Activated CD8-positive, alpha-beta T cell treated with anti-CD3 and anti-CD28 coated beads, Interleukin-2, amount 10 ng/mL, durations not matched to agents 7 days and 5 days (primary cell): Measurements from ENCODE around the gene MYOF. TPM values are rescaled to one million over a fixed set of nuclear protein-coding genes. Genes with fewer than 3 reads are reported as not detected.

ENCODE experiments used
- ATAC-seq: fragments of 150-1000 bp; cut with Tn5 transposase; one replicate; pipeline ENCODE4 v1.10.0; 2021; ENCODE audit warnings: moderate library complexity
- CTCF ChIA-PET: fragments of 350-600 bp; sonication (Branson Sonifier 250); formaldehyde crosslinking; loops from one replicate; lab custom pipeline; 2021; ENCODE audit warnings: antibody characterized with exemption; lab: Charles Lee
- POLR2A ChIA-PET: fragments of 350-600 bp; sonication (Branson Sonifier 250); formaldehyde crosslinking; loops from one replicate; lab custom pipeline; 2021; ENCODE audit warnings: antibody characterized with exemption; lab: Charles Lee
- DNase-seq: peaks from one replicate; pipeline ENCODE4 v3.0.0-alpha.2; 2020
- H3K27ac Mint-ChIP-seq: one replicate; pipeline ENCODE4 v1.8.0; 2021; ENCODE audit warnings: mild to moderate bottlenecking, mixed read lengths
- H3K27me3 Mint-ChIP-seq: one replicate; pipeline ENCODE4 v1.8.0; 2021; ENCODE audit warnings: low read depth, mixed read lengths
- H3K36me3 Mint-ChIP-seq: one replicate; pipeline ENCODE4 v1.8.0; 2021; ENCODE audit warnings: low read depth, mixed read lengths
- H3K4me1 Mint-ChIP-seq: one replicate; pipeline ENCODE4 v1.8.0; 2021; ENCODE audit warnings: low read depth, mixed read lengths
- H3K4me3 Mint-ChIP-seq: one replicate; pipeline ENCODE4 v1.8.0; 2021; ENCODE audit warnings: mild to moderate bottlenecking, mixed read lengths
- H3K9me3 Mint-ChIP-seq: one replicate; pipeline ENCODE4 v1.8.0; 2022; ENCODE audit warnings: mixed read lengths; ENCODE audit not compliant: insufficient read depth
- total RNA-seq, 2 experiments: library from RNA; stranded (reverse); gene quantifications; one replicate each; pipeline ENCODE4 v1.2.3, GENCODE V29; 2021

MYOF gene
- total RNA-seq, 2 experiments from 2014 or later = 0.37 to 0.39 TPM

DNA sequence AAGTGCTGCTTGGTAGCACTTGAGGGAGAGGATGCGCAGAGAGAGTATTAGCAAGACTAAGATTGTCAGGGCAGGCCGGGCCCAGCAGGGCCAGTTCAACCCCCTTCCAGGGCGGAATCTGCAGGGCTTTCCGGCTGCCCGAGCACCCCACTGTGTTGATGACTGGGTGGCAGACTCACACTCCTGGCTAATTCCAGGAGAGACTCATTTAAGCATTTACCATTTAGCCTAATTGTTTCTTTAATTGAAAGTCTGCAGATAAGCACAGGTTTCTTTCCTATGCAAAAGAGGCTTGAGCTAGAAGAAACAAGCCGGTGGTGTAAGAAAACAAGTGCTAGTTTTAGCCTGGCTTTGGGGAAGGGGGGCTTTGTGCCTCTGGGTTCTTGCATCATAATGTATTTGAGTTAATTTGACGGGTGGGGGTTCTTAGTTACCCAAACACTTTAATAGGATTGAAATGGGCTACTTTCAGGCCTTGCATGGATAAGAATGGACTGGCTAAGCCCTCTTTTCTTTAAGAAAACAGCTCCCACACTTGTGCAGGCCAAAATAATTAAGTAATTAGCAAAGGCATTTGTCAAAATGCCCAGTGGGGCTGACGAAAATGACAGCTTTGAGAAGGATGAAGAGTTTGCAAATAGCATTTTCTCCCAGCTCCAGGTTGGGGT lies 201.3 kb downstream of the MYOF start:
- H3K27me3 Mint-ChIP-seq = no peaks in the 10 kb centered on the region
- no peak for ATAC-seq
- POLR2A ChIA-PET = no interaction called here

DNA sequence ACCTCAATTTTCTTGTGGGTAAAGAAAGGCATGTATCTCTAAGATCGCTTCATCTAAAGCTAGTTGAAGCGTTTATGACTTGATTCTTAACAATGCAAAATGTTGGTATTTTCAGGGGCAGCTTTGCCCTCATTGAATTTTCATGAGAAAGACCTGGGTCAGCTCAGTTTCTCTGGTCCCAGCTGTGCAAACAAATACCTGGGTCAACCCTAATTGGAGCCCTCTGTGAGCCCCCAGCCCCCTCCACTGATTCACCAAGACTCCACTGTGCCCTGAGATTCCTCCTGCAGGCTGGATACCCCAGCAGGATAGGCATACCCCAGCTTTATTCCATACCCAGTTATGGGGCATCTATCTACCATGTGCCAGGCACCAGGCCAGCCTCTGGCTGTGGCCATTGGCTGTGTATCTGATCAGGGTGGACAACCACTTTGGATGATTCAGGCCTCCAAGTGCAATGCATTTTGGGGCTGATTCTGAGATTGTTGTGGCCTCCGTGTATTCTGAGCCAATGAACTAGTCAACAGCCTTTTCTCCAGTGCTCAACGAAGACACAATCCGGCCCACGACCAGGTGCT lies 201.9 kb downstream of the MYOF start:
- Mint-ChIP-seq H3K4me3 (no peak overlapping the region), H3K27ac (no peak overlapping the region), H3K9me3 (no peaks in the 10 kb centered on the region), H3K27me3 (no peaks in the 10 kb centered on the region), H3K36me3 (no peaks in the 10 kb centered on the region), H3K4me1 (no peaks in the 10 kb centered on the region)
- no peak for DNase-seq
- ChIA-PET POLR2A (no interaction called here), CTCF (interaction anchor here (0.8 kb wide), 1 partner anchor 165 kb away, joined by 3 read pairs; no protein-coding TSS in a partner anchor)
- ATAC-seq = no peak

More for the DNA sequence above, 201.3 kb downstream of the MYOF start:
- no peaks in the 10 kb centered on the region for H3K36me3 Mint-ChIP-seq
- no peaks in the 10 kb centered on the region for H3K9me3 Mint-ChIP-seq
- H3K4me3 Mint-ChIP-seq = no peak overlapping the region
- DNase-seq = no peak
- CTCF ChIA-PET = no interaction called here
- no peak overlapping the region for H3K27ac Mint-ChIP-seq
- no peaks in the 10 kb centered on the region for H3K4me1 Mint-ChIP-seq

DNA sequence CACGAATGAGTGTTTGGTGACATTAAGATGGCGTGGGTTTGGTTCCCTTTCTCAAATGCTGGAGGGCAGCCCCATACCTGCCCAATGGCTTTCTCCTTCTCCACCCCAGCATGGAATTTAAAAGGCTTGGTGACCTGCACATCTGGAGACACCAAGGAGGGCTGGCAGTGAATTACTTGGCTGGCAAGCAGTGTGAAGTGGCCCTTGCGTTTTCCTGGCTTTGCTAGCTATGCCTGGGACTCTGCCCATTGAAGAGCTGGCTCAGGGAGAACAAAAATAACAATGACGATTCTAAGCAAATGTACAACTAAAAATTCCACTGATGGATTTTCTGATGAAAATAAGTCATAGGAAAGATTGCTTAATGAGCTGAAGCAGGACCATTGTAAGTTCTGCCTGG lies 204.8 kb downstream of the MYOF start:
- ATAC-seq (no peak), DNase-seq (no peak)
- ChIA-PET POLR2A (no interaction called here), CTCF (interaction anchor here (1.1 kb wide), 1 partner anchor 10 kb away, joined by 3 read pairs; no protein-coding TSS in a partner anchor)
- Mint-ChIP-seq H3K27me3 (no peaks in the 10 kb centered on the region), H3K4me1 (no peaks in the 10 kb centered on the region), H3K4me3 (no peak overlapping the region), H3K27ac (no peak overlapping the region), H3K36me3 (no peaks in the 10 kb centered on the region), H3K9me3 (no peaks in the 10 kb centered on the region)

DNA sequence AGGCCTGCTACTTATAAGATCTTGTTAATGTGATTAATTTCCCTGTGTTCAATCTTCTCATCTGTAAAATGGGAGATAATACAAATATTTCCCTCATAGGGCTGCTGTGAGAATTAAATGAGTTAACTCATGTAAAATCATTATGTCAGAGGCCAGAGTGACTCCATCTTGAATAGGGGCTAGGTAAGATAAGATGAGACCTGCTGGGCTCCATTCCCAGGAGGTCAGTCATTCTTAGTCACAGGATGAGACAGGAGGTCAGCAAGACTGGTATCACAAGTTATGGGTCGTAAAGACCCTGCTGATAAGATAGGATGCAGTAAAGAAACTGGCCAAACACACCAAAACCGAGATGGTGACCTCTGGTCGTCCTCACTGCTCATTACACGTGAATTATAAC lies 207.7 kb downstream of the MYOF start:
- Mint-ChIP-seq H3K9me3 (peaks cover 7% of the 10 kb centered on the region), H3K27me3 (no peaks in the 10 kb centered on the region), H3K4me3 (no peak overlapping the region), H3K36me3 (no peaks in the 10 kb centered on the region), H3K27ac (no peak overlapping the region), H3K4me1 (no peaks in the 10 kb centered on the region)
- ChIA-PET POLR2A (no interaction called here), CTCF (no interaction called here)
- ATAC-seq (no peak), DNase-seq (no peak)

DNA sequence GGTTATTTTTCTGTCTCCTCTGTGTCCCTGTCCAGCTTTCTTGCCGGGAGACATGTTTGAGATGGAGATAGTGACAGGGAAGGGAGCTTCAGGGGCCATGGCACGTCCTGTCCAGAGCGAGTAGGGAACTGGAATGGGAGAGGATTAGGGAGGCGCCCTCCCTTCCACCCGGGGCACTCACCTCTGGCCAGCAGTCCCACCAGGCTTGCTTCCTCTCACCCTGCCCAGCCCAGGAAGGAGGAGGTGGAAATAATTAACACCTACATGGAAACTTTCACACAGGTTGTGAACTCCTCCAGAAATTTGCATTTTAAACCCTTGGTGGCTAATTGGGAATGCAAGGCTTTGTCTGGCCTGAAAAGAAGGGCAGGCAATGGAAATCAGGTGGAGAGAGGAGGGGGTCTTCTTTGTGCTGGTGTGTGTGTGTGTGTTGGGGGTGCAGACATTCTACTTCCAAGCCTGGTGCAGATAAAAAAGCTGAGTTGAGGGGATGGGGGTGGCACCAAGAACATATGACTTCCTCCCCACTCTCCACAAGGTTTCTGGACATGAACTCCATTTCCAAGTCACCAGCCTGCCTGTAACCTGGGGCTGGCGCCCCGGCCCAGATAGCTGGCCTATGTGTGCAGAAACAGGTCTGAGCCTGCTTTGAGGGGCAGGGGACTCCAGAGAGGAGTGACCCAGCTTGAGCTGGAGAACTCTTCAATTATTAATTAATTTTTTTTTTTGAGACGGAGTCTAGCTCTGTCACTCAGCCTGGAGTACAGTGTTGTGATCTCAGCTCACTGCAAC lies 209.1 kb downstream of the MYOF start:
- ChIA-PET CTCF (no interaction called here), POLR2A (no interaction called here)
- Mint-ChIP-seq H3K27me3 (no peaks in the 10 kb centered on the region), H3K4me1 (no peaks in the 10 kb centered on the region), H3K4me3 (no peak overlapping the region), H3K9me3 (peaks cover 13% of the 10 kb centered on the region), H3K36me3 (no peaks in the 10 kb centered on the region), H3K27ac (no peak overlapping the region)
- ATAC-seq = no peak
- no peak for DNase-seq

DNA sequence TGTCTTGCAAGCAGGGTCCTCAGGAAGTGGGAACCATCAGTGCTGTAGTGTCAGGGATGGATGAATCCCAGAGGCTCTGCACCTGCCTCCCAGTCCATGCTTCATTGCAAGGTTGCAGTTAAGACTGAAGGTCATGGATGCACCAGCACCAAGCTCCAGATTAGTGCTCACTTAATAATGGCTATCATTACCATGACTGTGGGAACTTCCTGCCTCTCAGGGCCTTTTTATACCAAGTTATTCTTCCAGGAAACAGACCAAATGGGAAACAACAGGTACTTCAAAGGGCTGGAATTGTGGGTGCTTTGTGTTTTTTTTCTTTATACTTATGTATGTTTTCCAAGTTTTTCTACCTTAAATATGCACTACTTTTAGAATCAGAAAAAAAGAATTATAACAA lies 210.8 kb downstream of the MYOF start:
- Mint-ChIP-seq H3K9me3 (peaks cover 13% of the 10 kb centered on the region), H3K36me3 (no peaks in the 10 kb centered on the region), H3K4me3 (no peak overlapping the region), H3K27ac (no peak overlapping the region), H3K4me1 (peaks cover 4% of the 10 kb centered on the region), H3K27me3 (no peaks in the 10 kb centered on the region)
- POLR2A ChIA-PET = no interaction called here
- CTCF ChIA-PET = no interaction called here
- DNase-seq = no peak
- ATAC-seq = no peak

DNA sequence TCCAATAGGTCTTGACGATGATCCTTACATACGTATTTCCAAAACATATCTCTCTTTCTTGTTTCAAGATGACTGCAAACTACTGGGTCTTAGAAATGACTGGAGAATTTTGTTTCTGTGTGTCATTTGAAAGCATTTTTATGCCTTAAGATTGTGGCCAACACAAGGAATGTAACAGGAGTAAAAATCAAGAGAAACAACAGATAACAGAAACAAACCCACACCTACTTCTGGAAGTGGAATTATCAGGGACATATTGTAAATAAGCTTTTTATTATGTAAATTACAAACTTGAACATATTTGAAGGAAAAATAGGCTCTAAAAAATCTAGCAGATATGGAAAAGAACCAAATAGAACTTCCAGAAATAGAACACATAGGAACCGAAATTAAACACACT lies 212.9 kb downstream of the MYOF start:
- POLR2A ChIA-PET = no interaction called here
- CTCF ChIA-PET = no interaction called here
- ATAC-seq = no peak
- DNase-seq = no peak
- H3K36me3 Mint-ChIP-seq = no peaks in the 10 kb centered on the region
- H3K4me1 Mint-ChIP-seq = peaks cover 4% of the 10 kb centered on the region
- no peak overlapping the region for H3K4me3 Mint-ChIP-seq
- peaks cover 13% of the 10 kb centered on the region for H3K9me3 Mint-ChIP-seq
- H3K27ac Mint-ChIP-seq = no peak overlapping the region
- H3K27me3 Mint-ChIP-seq = no peaks in the 10 kb centered on the region

DNA sequence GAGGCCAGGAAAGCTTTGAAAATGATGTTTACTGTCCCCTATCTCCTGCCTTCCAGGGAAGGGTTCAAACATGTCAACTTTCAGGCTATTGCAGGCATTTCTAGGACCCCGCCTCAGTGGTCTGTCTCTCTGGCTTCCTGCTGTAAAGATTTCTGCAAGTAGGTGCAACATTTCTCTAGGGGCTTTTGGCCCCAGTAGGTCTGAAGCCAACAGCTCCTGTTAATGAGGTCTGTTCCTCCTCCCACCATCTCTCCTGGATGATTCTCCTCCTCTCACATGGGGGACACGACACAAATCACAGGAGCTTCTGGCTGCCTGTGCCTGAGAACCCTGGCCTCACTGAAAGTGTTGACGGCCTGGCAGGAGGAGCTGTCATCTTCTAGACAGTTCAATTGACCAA lies 214.1 kb downstream of the MYOF start:
- Mint-ChIP-seq H3K4me3 (no peak overlapping the region), H3K36me3 (no peaks in the 10 kb centered on the region), H3K27me3 (peaks cover 2% of the 10 kb centered on the region), H3K9me3 (peaks cover 13% of the 10 kb centered on the region), H3K27ac (no peak overlapping the region), H3K4me1 (peaks cover 4% of the 10 kb centered on the region)
- ChIA-PET POLR2A (no interaction called here), CTCF (no interaction called here)
- ATAC-seq = no peak
- no peak for DNase-seq

DNA sequence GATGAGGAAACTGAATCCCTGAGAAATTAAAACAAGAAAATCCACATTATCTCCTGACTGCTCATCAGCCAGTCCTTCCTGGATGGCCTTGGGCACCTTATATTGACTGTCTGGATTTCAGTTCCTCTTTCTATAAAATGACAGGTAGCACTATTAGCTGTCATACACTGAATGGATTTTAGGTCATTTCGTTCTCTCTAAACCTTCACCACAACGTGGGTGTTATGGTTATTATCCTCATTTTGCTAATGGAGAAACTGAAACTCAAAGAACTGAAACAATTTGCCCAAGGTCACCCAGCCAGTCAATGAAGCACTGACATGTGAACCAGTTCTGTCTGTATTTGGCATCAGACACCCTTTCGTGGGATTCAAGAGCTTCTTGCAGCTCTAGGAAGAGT lies 214.6 kb downstream of the MYOF start:
- Mint-ChIP-seq H3K27ac (no peak overlapping the region), H3K27me3 (peaks cover 2% of the 10 kb centered on the region), H3K4me3 (no peak overlapping the region), H3K9me3 (peaks cover 13% of the 10 kb centered on the region), H3K36me3 (no peaks in the 10 kb centered on the region), H3K4me1 (peaks cover 4% of the 10 kb centered on the region)
- ChIA-PET POLR2A (no interaction called here), CTCF (no interaction called here)
- ATAC-seq = no peak
- no peak for DNase-seq

DNA sequence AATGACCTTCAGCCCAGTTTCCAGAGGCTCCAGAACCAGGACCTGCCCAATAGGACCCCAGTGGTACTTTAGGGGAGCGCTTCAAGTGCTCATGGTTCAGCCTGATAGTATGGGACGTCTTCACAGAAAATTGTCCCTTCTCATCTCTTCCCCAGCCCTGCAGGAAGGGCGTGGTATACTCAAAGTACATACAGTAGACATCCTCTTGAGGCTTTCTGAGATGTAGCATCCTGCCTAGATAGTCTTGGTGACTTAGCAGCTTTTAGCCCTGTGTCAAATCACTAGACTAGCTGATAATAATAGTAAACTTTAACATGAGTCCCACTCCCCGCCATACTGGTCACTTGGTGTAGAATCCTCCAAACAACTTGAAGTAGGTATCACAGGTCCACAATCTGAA lies 215.3 kb downstream of the MYOF start:
- ChIA-PET POLR2A (no interaction called here), CTCF (no interaction called here)
- no peak for ATAC-seq

DNA sequence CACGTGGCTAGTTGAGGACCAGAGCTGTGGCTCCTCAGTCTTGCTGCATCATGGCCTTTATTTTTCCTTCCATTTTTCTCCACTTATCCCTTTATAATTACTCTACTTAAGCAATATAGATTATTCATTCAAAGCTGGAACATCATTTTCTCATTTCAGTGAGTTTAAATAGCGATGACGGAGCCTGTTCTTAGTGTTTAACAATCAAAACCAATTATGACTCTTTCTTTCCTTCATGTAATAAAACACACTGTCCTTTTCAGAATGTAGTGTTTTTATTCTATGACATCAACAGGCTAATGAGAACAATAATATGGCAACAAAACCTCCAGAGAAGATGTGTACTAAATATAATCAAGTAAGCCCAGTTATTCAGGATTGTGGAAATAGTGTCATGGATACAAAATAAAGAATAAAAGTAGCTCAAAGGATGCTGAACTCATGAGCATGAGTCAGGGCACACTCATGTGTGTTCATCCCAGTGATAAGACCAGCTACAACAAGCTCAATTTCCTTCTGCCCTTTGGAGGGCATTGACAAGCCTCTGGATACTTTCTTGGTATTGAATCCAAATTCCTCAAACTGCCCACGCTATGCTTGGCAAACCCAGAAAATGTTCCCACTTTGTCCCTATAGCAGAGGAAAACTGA lies 220.0 kb downstream of the MYOF start:
- Mint-ChIP-seq H3K4me3 (no peak overlapping the region), H3K27me3 (peaks cover 2% of the 10 kb centered on the region), H3K4me1 (peaks cover 4% of the 10 kb centered on the region), H3K27ac (no peak overlapping the region), H3K9me3 (no peaks in the 10 kb centered on the region), H3K36me3 (no peaks in the 10 kb centered on the region)
- ATAC-seq (no peak), DNase-seq (no peak)
- ChIA-PET POLR2A (no interaction called here), CTCF (no interaction called here)

More for the DNA sequence above, 215.3 kb downstream of the MYOF start:
- H3K4me3 Mint-ChIP-seq = no peak overlapping the region
- H3K27ac Mint-ChIP-seq = no peak overlapping the region
- peaks cover 2% of the 10 kb centered on the region for H3K27me3 Mint-ChIP-seq
- peaks cover 13% of the 10 kb centered on the region for H3K9me3 Mint-ChIP-seq
- H3K36me3 Mint-ChIP-seq = no peaks in the 10 kb centered on the region
- no peak for DNase-seq
- H3K4me1 Mint-ChIP-seq = peaks cover 4% of the 10 kb centered on the region

DNA sequence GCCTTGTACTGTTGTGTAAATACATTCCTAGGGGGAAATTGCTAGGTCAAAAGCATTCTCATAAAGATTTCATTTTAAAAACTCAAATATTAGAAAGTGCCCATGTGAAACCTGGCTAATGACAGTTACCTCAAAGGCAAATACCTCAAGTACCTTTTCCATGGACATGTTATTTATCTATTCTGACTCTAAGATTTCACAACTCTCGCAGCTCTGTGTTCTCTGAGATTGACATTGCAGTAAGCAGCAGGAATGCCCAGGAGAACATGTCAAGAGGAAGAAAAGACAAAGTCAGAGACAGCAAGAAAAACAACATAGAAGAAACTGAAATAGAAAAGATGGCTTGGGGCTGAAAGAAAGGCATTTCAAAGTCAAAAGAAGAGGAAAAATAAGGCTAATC lies 221.0 kb downstream of the MYOF start:
- POLR2A ChIA-PET = no interaction called here
- Mint-ChIP-seq H3K9me3 (no peaks in the 10 kb centered on the region), H3K4me1 (no peaks in the 10 kb centered on the region), H3K4me3 (no peak overlapping the region), H3K27me3 (peaks cover 2% of the 10 kb centered on the region), H3K36me3 (no peaks in the 10 kb centered on the region), H3K27ac (no peak overlapping the region)
- CTCF ChIA-PET = no interaction called here
- DNase-seq = no peak
- ATAC-seq = no peak
